Measurements from ENCODE around the gene FRAT2. TPM values are rescaled to one million over a fixed set of nuclear protein-coding genes. Genes with fewer than 3 reads are reported as not detected.

FRAT2 gene
- total and polyA plus RNA-seq, 2 of the 13 experiments (the other 11 are each of a cell fraction or from before 2014, with no cell fraction given): 7.2 to 14.1 TPM

DNA sequence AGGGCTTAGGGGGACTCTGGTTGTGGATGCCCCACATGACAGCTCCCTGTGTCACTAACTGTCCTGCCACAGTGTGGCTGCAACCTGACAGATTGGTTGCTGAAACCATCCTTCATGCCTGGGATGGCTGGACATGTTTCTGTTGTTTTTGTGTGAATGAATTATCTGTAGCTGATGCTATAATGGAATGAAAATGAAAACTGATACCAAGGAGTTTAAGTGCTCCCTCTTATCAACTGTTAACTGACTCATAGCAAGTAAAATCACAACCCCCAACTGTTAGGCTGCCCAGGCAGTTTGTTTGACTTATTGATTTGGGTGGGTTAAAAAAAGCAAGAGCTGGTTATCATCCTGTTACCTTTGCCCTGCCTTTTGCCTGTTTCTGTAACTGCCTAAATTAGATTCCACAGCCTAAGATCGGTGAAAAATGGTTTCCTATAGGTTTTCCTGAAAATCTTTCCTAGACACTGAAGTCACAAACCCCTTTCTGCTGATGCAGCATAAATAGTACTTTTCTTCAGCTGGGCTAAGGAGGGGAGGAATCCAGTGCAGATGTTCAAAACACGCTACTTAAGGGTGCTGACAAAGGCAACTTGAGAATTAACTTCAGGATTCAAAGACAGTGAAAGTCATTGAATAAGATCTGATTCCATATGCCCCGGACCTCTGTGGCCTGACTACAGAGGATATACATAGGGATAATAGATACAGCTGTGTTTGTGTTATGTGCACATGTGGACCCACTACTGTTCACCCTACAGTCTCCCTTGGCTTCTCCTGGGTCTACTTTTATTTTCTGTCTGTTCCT, 5.7 kb downstream of the FRAT2 start (continued):
- 0 out of 2 replicates have a peak, but pooled peaks have one; percentile 44 for TF ChIP-seq ZNF317 (CRISPR knock-in tag; IDR thresholded peaks at IDR 0.05)
- TF ChIP-seq, protein P1, sequence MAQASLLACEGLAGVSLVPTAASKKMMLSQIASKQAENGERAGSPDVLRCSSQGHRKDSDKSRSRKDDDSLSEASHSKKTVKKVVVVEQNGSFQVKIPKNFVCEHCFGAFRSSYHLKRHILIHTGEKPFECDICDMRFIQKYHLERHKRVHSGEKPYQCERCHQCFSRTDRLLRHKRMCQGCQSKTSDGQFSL (CRISPR knock-in tag; IDR thresholded peaks at IDR 0.05): 0 out of 2 replicates have a peak, but pooled peaks have one; percentile 60
- no peak for TF ChIP-seq ZNF441 (CRISPR knock-in tag; IDR thresholded peaks at IDR 0.05; ENCODE audit: borderline replicate concordance)
- peak; percentile 81 for TF ChIP-seq SAP130 (CRISPR knock-in tag; IDR thresholded peaks at IDR 0.05; ENCODE audit: low read depth)
- TF ChIP-seq, protein P2, sequence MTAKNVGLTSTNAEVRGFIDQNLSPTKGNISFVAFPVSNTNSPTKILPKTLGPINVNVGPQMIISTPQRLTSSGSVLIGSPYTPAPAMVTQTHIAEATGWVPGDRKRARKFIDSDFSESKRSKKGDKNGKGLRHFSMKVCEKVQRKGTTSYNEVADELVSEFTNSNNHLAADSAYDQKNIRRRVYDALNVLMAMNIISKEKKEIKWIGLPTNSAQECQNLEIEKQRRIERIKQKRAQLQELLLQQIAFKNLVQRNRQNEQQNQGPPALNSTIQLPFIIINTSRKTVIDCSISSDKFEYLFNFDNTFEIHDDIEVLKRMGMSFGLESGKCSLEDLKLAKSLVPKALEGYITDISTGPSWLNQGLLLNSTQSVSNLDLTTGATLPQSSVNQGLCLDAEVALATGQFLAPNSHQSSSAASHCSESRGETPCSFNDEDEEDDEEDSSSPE (CRISPR knock-in tag; IDR thresholded peaks at IDR 0.05): peak; percentile 23; the same call in 1 of the 2 replicates
- no peak for TF ChIP-seq ZNF552 (CRISPR knock-in tag; IDR thresholded peaks at IDR 0.05; ENCODE audit: borderline replicate concordance)
- no peak for TF ChIP-seq DRAP1 (CRISPR knock-in tag; IDR thresholded peaks at IDR 0.05)
- TF ChIP-seq, protein P3, sequence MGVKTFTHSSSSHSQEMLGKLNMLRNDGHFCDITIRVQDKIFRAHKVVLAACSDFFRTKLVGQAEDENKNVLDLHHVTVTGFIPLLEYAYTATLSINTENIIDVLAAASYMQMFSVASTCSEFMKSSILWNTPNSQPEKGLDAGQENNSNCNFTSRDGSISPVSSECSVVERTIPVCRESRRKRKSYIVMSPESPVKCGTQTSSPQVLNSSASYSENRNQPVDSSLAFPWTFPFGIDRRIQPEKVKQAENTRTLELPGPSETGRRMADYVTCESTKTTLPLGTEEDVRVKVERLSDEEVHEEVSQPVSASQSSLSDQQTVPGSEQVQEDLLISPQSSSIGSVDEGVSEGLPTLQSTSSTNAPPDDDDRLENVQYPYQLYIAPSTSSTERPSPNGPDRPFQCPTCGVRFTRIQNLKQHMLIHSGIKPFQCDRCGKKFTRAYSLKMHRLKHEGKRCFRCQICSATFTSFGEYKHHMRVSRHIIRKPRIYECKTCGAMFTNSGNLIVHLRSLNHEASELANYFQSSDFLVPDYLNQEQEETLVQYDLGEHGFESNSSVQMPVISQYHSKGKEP (CRISPR knock-in tag; IDR thresholded peaks at IDR 0.05): no peak
- TF ChIP-seq ZNF44 (CRISPR knock-in tag; IDR thresholded peaks at IDR 0.05): peak; percentile 75; the same call in 1 of the 2 replicates
- TF ChIP-seq, protein P4, sequence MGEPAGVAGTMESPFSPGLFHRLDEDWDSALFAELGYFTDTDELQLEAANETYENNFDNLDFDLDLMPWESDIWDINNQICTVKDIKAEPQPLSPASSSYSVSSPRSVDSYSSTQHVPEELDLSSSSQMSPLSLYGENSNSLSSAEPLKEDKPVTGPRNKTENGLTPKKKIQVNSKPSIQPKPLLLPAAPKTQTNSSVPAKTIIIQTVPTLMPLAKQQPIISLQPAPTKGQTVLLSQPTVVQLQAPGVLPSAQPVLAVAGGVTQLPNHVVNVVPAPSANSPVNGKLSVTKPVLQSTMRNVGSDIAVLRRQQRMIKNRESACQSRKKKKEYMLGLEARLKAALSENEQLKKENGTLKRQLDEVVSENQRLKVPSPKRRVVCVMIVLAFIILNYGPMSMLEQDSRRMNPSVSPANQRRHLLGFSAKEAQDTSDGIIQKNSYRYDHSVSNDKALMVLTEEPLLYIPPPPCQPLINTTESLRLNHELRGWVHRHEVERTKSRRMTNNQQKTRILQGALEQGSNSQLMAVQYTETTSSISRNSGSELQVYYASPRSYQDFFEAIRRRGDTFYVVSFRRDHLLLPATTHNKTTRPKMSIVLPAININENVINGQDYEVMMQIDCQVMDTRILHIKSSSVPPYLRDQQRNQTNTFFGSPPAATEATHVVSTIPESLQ (CRISPR knock-in tag; conservative IDR thresholded peaks at IDR 0.05): no peak
- TF ChIP-seq ZNF850 (CRISPR knock-in tag; conservative IDR thresholded peaks at IDR 0.05): no peak
- TF ChIP-seq, protein P5, sequence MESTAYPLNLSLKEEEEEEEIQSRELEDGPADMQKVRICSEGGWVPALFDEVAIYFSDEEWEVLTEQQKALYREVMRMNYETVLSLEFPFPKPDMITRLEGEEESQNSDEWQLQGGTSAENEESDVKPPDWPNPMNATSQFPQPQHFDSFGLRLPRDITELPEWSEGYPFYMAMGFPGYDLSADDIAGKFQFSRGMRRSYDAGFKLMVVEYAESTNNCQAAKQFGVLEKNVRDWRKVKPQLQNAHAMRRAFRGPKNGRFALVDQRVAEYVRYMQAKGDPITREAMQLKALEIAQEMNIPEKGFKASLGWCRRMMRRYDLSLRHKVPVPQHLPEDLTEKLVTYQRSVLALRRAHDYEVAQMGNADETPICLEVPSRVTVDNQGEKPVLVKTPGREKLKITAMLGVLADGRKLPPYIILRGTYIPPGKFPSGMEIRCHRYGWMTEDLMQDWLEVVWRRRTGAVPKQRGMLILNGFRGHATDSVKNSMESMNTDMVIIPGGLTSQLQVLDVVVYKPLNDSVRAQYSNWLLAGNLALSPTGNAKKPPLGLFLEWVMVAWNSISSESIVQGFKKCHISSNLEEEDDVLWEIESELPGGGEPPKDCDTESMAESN (CRISPR knock-in tag; conservative IDR thresholded peaks at IDR 0.05): 0 out of 2 replicates have a peak, but pooled peaks have one; percentile 30
- no peak for TF ChIP-seq SNAPC4 (CRISPR knock-in tag; IDR thresholded peaks at IDR 0.05)
